SK-N-SH (cell line): Measurements from ENCODE around the gene MPC1. TPM values are rescaled to one million over a fixed set of nuclear protein-coding genes. Genes with fewer than 3 reads are reported as not detected.

Experiments
- CTCF ChIA-PET: fragments of 300-600, 350-600 bp; formaldehyde crosslinking; extraction: SDS; loops from one replicate; lab custom pipeline; 2021; lab: Yijun Ruan, JAX
- POLR2A ChIA-PET: fragments of 350-600 bp; sonication (Branson Sonifier 250); formaldehyde crosslinking; extraction: SDS; loops from one replicate; lab custom pipeline; 2020; ENCODE audit warnings: antibody characterized with exemption, inconsistent platforms; lab: Yijun Ruan, JAX
- DNase-seq: peaks from one replicate; pipeline ENCODE4 v3.0.0; 2012
- H2AFZ ChIP-seq: fragments of 200-600 bp; sonication (generic); 2 replicates; pipeline ENCODE4 v1.8.1; 2016; ENCODE audit warnings: antibody characterized with exemption, mild to moderate bottlenecking, low read depth
- H3F3A ChIP-seq: fragments of 200-600 bp; sonication (generic); replicated peaks from 2 replicates; pipeline ENCODE3; 2016; ENCODE audit warnings: antibody characterized with exemption, mild to moderate bottlenecking; ENCODE audit not compliant: insufficient read depth
- H3K27ac ChIP-seq, 2 experiments: fragments of 200-500 bp in 1 of 2; fragments of 200-600 bp in 1 of 2; sonication (Bioruptor generic) in 1 of 2; sonication (generic), shearing (Covaris generic) in 1 of 2; 2 replicates each; pipeline versions ENCODE4 v1.5.1 to v1.6.1; 2014 to 2016; ENCODE audit warnings: low read depth in 2 of 2, inconsistent platforms in 1 of 2, low read length in 1 of 2, mild to moderate bottlenecking in 1 of 2, mixed read lengths in 1 of 2
- H3K27me3 ChIP-seq: fragments of 200-600 bp; sonication (generic), shearing (Covaris generic); 2 replicates; pipeline ENCODE4 v1.6.1; 2016; ENCODE audit warnings: mixed run types; ENCODE audit not compliant: insufficient read depth
- H3K36me3 ChIP-seq, 2 experiments: fragments of 200-500 bp in 1 of 2; fragments of 200-600 bp in 1 of 2; sonication (Bioruptor generic) in 1 of 2; sonication (generic) in 1 of 2; replicated peaks in 1 of 2; 2 replicates each; pipeline versions ENCODE3 to v1.5.1; 2014 to 2016; ENCODE audit warnings: low read length in 1 of 2, mild to moderate bottlenecking in 1 of 2; ENCODE audit not compliant: insufficient read depth in 2 of 2, control insufficient read depth in 1 of 2
- H3K4me1 ChIP-seq, 2 experiments: fragments of 200-500 bp in 1 of 2; fragments of 200-600 bp in 1 of 2; sonication (Bioruptor generic) in 1 of 2; sonication (generic), shearing (Covaris generic) in 1 of 2; 2 replicates each; pipeline versions ENCODE4 v1.5.1 to v1.6.1; 2014 to 2016; ENCODE audit warnings: low read depth in 1 of 2, low read length in 1 of 2, mixed run types in 1 of 2; ENCODE audit not compliant: insufficient read depth in 2 of 2, control insufficient read depth in 1 of 2
- H3K4me2 ChIP-seq: fragments of 200-600 bp; sonication (generic), shearing (Covaris generic); 2 replicates; pipeline ENCODE4 v1.6.1; 2017; ENCODE audit warnings: mixed run types
- H3K4me3 ChIP-seq, 2 experiments: fragments of 200-500 bp in 1 of 2; fragments of 200-600 bp in 1 of 2; sonication (Bioruptor generic) in 1 of 2; sonication (generic), shearing (Covaris generic) in 1 of 2; 2 replicates each; pipeline versions ENCODE4 v1.5.1 to v1.8.1; 2014 to 2016; ENCODE audit warnings: low read depth in 2 of 2, inconsistent platforms in 1 of 2, low read length in 1 of 2, mild to moderate bottlenecking in 1 of 2, mixed read lengths in 1 of 2, moderate library complexity in 1 of 2
- H3K79me2 ChIP-seq: fragments of 200-600 bp; sonication (generic); 2 replicates; pipeline ENCODE4 v1.8.1; 2017; ENCODE audit warnings: mild to moderate bottlenecking; ENCODE audit not compliant: insufficient read depth
- H3K9ac ChIP-seq: fragments of 200-600 bp; sonication (generic); 2 replicates; pipeline ENCODE4 v1.6.1; 2017; ENCODE audit warnings: mixed run types
- H3K9me2 ChIP-seq: fragments of 200-600 bp; sonication (generic); 2 replicates; pipeline ENCODE4 v1.6.1; 2017; ENCODE audit warnings: mixed run types
- H3K9me3 ChIP-seq: fragments of 200-600 bp; sonication (generic); 2 replicates; pipeline ENCODE4 v1.6.1; 2017; ENCODE audit warnings: mixed run types, mild to moderate bottlenecking, moderate library complexity
- H4K20me1 ChIP-seq: fragments of 200-600 bp; sonication (generic); 2 replicates; pipeline ENCODE4 v1.6.1; 2017; ENCODE audit warnings: mild to moderate bottlenecking, mixed run types; ENCODE audit not compliant: insufficient read depth
- ELF1 ChIP-seq: IDR thresholded peaks from 2 replicates; pipeline ENCODE4 v1.4.0; 2012
- EP300 ChIP-seq, 2 experiments: IDR thresholded peaks; 2 replicates each; pipeline versions ENCODE4 v1.4.0 to v1.6.1; 2012; ENCODE audit warnings: borderline replicate concordance in 1 of 2, low read depth in 1 of 2, low read length in 1 of 2
- EZH2phosphoT487 ChIP-seq: fragments of 200-600 bp; sonication (generic); IDR thresholded peaks from 2 replicates; pipeline ENCODE4 v1.6.1; 2017; ENCODE audit warnings: low read depth, mixed run types, mild to moderate bottlenecking, antibody characterized with exemption, moderate library complexity, borderline replicate concordance
- FOXJ3 ChIP-seq: sonication (generic); formaldehyde crosslinking; IDR thresholded peaks from 2 replicates; pipeline ENCODE4 v1.5.1; 2020; ENCODE audit warnings: mild to moderate bottlenecking, missing genetic modification reagents
- IRF3 ChIP-seq: fragments of 150-350 bp; IDR thresholded peaks from 2 replicates; pipeline ENCODE4 v1.6.1; 2016; ENCODE audit warnings: mild to moderate bottlenecking, low read depth, low read length
- JUND ChIP-seq: IDR thresholded peaks from 2 replicates; pipeline ENCODE4 v1.4.0; 2012
- MEF2A ChIP-seq: IDR thresholded peaks from 2 replicates; pipeline ENCODE4 v1.4.0; 2012; ENCODE audit warnings: low read depth, borderline replicate concordance
- NFIC ChIP-seq: IDR thresholded peaks from 2 replicates; pipeline ENCODE4 v1.4.0; 2012; ENCODE audit warnings: borderline replicate concordance
- NRF1 ChIP-seq: IDR thresholded peaks from 2 replicates; pipeline ENCODE4 v1.6.1; 2012; ENCODE audit warnings: low read depth, mild to moderate bottlenecking, low read length
- PBX3 ChIP-seq: IDR thresholded peaks from 2 replicates; pipeline ENCODE4; 2012
- RAD21 ChIP-seq: IDR thresholded peaks from 2 replicates; pipeline ENCODE4 v1.6.1; 2012; ENCODE audit warnings: mild to moderate bottlenecking, low read length
- RCOR1 ChIP-seq: fragments of 150-350 bp; IDR thresholded peaks from 2 replicates; pipeline ENCODE4 v1.6.1; 2017; ENCODE audit warnings: antibody characterized with exemption, low read length
- REST ChIP-seq: IDR thresholded peaks from 2 replicates; pipeline ENCODE4 v1.6.1; 2012; ENCODE audit warnings: mild to moderate bottlenecking, low read depth, low read length, moderate library complexity
- RFX5 ChIP-seq: IDR thresholded peaks from 2 replicates; pipeline ENCODE4 v1.6.1; 2012; ENCODE audit warnings: mild to moderate bottlenecking, improper control_type of control experiment, low read length
- SIN3A ChIP-seq: IDR thresholded peaks from 2 replicates; pipeline ENCODE4 v1.6.1; 2012; ENCODE audit warnings: low read depth, mild to moderate bottlenecking, low read length, moderate library complexity, borderline replicate concordance
- SMC3 ChIP-seq: IDR thresholded peaks from 2 replicates; pipeline ENCODE4 v1.6.1; 2012; ENCODE audit warnings: low read depth, low read length, improper control_type of control experiment
- TCF12 ChIP-seq: IDR thresholded peaks from 2 replicates; pipeline ENCODE4 v1.4.0; 2012
- USF1 ChIP-seq: IDR thresholded peaks from 2 replicates; pipeline ENCODE4 v1.4.0; 2012; ENCODE audit warnings: low read depth, borderline replicate concordance
- YY1 ChIP-seq: IDR thresholded peaks from 2 replicates; pipeline ENCODE4 v1.4.0; 2012; ENCODE audit warnings: low read depth, mild to moderate bottlenecking
- ZBTB33 ChIP-seq: IDR thresholded peaks from 2 replicates; pipeline ENCODE4 v1.4.0; 2012; ENCODE audit warnings: low read depth, borderline replicate concordance
- WGBS: methylation state at CpG from one replicate; pipeline ENCODE4 v1.1.6; 2017; ENCODE audit warnings: low lambda C conversion rate; 5-methylcytosine and 5-hydroxymethylcytosine counted together
- polyA plus RNA-seq, 3 experiments: library from polyadenylated mRNA; depleted of rRNA; stranded (reverse); fragments of >200 nt; gene quantifications; 2 replicates each; pipeline ENCODE4 v1.2.3, GENCODE V29; 2012

MPC1 gene
- polyA plus RNA-seq, 1 of the 3 experiments (the other 2 are of a cell fraction): 13.6 TPM

- no peak for TF ChIP-seq NRF1
- no peak for TF ChIP-seq MEF2A
- TF ChIP-seq USF1: no peak
- no peak for TF ChIP-seq SMC3
- no peak for TF ChIP-seq FOXJ3 (CRISPR knock-in tag)
- TF ChIP-seq JUND: no peak
- no peak for TF ChIP-seq RAD21
- no peak for TF ChIP-seq SIN3A
- no peak for TF ChIP-seq REST
- no peak for TF ChIP-seq RCOR1
- TF ChIP-seq EP300 (IDR thresholded peaks at IDR 0.05; ENCODE audit: borderline replicate concordance in 1 of 2, low read depth in 1 of 2, low read length in 1 of 2): no peak
- TF ChIP-seq TCF12: no peak
- no peak for TF ChIP-seq RFX5
- no peak for TF ChIP-seq EZH2phosphoT487
- TF ChIP-seq NFIC: no peak
- TF ChIP-seq ZBTB33: no peak
- TF ChIP-seq PBX3: no peak
- TF ChIP-seq YY1: no peak
- TF ChIP-seq IRF3: no peak
- TF ChIP-seq ELF1: no peak
- H4K20me1 ChIP-seq: no peaks in the 10 kb centered on the region
- no peak for DNase-seq
- H3K4me1 ChIP-seq: peaks cover 0 to 2% of the 10 kb centered on the region in 2 experiments; a peak in 1 of 4 replicates
- no peaks in the 10 kb centered on the region for H3K9me2 ChIP-seq
- H2AFZ ChIP-seq: no peak overlapping the region
- no peaks in the 10 kb centered on the region for H3K9me3 ChIP-seq
- H3K79me2 ChIP-seq: no peaks in the 10 kb centered on the region
- no peaks in the 10 kb centered on the region for H3K36me3 ChIP-seq
- H3K4me3 ChIP-seq: no peak overlapping the region
- 25% methylated on average over 5 of the region's 5 CpGs for WGBS
- H3K4me2 ChIP-seq: no peak overlapping the region
- no peaks in the 10 kb centered on the region; the same call in 1 of the 2 replicates for H3K27me3 ChIP-seq
- ChIA-PET CTCF (interaction anchor here (1.1 kb wide), 1 partner anchor 26 kb away, joined by 6 read pairs; no protein-coding TSS in a partner anchor), POLR2A (no interaction called here)
- H3F3A ChIP-seq: no peaks in the 10 kb centered on the region
- H3K27ac ChIP-seq: no peak overlapping the region
- no peak overlapping the region for H3K9ac ChIP-seq
These were observed 27.2 kb downstream of the MPC1 start for GRCh38 chr6:166355552-166355951.
